A172 (cell line): ENCODE measurements around the gene SLC22A25. TPM values are rescaled to one million over a fixed set of nuclear protein-coding genes. Genes with fewer than 3 reads are reported as not detected.
"Not testable (repeated sequence)": the region's sequence is repeated elsewhere in the genome, so short reads cannot be mapped to it uniquely, and the experiment has no call there.

Experiments used
- DNase-seq: peaks from one replicate; pipeline ENCODE4 v3.0.0-alpha.2; 2015; ENCODE audit warnings: low spot score
- total RNA-seq: library from RNA; depleted of rRNA; stranded (reverse); fragments of >200 nt; shearing (Covaris generic); gene quantifications from 2 replicates; pipeline ENCODE4 v1.2.3, GENCODE V29; 2014; rRNA removed

Gene SLC22A25
- total RNA-seq, 1 experiment from 2014 or later = not detected

DNA sequence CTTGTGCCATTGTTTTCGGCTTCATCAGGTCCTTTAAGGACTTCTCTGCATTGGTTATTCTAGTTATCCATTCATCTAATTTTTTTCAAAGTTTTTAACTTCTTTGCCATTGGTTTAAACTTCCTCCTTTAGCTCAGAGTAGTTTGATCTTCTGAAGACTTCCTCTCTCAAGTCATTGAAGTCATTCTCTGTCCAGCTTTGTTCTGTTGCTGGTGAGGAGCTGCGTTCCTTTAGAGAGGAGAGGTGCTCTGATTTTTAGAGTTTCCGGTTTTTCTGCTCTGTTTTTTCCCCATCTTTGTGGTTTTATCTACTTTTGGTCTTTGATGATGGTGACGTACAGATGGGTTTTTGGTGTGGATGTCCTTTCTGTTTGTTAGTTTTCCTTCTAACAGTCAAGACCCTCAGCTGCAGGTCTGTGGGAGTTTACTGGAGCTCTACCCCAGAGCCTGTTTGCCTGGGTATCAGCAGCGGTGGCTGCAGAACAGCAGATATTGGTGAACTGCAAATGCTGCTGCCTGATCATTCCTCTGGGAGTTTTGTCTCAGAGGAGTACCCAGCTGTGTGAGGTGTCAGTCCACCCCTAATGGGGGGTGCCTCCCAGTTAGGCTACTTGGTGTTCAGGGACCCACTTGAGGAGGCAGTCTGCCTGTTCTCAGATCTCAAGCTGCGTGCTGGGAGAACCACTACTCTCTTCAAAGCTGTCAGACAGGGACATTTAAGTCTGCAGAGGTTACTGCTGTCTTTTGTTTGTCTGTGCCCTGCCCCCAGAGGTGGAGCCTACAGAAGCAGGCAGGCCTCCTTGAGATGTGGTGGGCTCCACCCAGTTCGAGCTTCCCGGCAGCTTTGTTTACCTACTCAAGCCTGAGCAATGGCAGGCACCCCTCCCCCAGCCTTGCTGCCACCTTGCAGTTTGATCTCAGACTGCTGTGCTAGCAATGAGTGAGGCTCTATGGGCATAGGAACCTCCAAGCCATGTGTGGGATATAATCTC is 7.6 kb downstream of the SLC22A25 start:
- DNase-seq = not testable (repeated sequence)

DNA sequence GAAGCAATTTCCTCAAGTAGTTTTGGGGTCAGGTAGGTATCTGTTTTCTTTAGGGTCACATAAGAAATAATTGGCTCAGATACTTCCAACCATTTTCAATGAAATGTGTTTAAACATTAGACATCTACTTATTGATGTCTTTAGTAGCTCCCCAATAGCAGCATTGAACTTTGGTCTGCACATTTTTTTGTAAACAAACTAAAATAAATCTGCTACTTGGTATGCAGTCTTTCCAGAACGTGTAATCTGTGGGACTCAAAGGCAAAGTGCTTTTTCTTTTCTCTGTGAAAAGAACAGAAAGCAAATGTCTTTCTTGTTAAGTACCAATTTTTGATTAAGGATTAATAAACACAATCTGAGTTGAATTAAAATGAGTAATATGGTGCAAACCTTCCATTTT is 13.6 kb downstream of the SLC22A25 start:
- no peak for DNase-seq

GRCh38 chr11:63227521-63228107 is 15.8 kb downstream of the SLC22A25 start:
- no peak for DNase-seq

DNA sequence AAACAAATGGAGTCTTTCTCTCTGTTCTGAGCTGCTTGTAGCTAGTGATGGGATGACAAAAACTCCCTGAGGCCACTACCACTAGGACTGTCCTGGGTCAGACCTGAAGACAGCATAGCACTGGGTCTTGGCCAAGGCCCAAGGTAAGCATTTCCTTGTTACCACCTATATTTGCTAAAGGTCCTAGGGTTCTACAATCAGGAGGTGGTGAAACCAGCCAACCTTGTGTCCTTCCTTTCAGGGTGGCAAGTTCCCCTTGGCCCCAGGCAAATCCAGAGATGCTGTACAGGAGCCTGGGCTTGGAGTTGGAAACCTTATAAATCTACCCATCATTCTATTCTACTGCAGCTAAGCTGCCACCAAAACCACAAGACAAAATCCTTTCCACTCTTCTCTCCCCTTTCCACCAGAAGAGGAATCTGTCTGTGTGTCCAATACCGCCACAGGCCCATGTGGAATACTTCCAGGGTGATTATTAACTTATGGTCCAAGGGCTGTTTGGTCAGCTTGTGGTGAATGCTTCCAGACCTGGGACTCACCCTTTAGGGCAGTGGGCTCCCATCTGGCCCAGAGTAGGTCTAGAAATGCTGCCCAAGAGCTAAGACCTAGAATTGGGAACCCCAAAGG is 16.8 kb downstream of the SLC22A25 start:
- DNase-seq = no peak

- DNase-seq = no peak
Observed at GRCh38 chr11:63214093-63214492, 29.3 kb downstream of the SLC22A25 start.

DNA sequence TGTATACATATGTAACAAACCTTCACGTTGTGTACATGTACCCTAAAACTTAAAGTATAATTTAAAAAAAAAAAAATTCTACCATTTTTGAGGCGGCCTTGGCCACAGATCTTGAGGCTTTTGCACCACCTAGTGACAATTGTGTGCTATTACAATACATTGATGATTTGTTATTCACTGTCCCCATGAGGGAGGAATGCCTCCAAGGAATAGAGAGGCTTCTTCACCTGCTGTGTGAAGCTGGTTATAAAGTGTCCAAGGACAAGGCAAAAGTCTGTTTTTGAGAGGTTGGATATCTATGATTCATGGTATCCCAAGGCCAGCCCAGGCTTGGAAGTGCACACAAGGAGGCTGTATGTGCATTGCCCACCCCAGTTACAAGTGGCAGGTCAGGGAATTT is 30.7 kb downstream of the SLC22A25 start:
- peak; percentile 15 for DNase-seq

- DNase-seq = no peak
Observed at GRCh38 chr11:63210111-63210510, 33.3 kb downstream of the SLC22A25 start.

Other genes with a start within 250 kb of the SLC22A25 start
- not detected in 2 replicates for gene SLC22A8, start 227.8 kb downstream of the SLC22A25 start, total RNA-seq
- not detected in 2 replicates for gene SLC22A24, start 99.4 kb downstream of the SLC22A25 start, total RNA-seq
- gene SLC22A9, start 126.2 kb upstream of the SLC22A25 start, total RNA-seq = not detected in 2 replicates
- gene PLAAT5, start 247.6 kb upstream of the SLC22A25 start, total RNA-seq = not detected in 2 replicates